Right lobe of liver (tissue), 4 donors: ENCODE data around the gene GALK1.

Source experiments
- POLR2A ChIP-seq: fragments of 450-650 bp; IDR thresholded peaks from one replicate; pipeline ENCODE4 v1.6.1; 2017; ENCODE audit warnings: antibody characterized with exemption, mild to moderate bottlenecking
- TF ChIP-seq, protein P1 (sequence below), 4 donors: fragments of 200-600 bp in 3 of 4; fragments of 450-650 bp in 1 of 4; IDR thresholded peaks; one replicate each; pipeline versions ENCODE4 v1.5.1 to v1.8.0; 2016 to 2022; ENCODE audit warnings: antibody characterized with exemption in 4 of 4, mild to moderate bottlenecking in 2 of 4
- donor health status: DM: no; HTN: no; CAD: no.
- donor health status: DM: no; HTN: no; CAD: no.
- donor health status: DM: no; HTN: yes; CAD: no.

- TF ChIP-seq, protein P1, sequence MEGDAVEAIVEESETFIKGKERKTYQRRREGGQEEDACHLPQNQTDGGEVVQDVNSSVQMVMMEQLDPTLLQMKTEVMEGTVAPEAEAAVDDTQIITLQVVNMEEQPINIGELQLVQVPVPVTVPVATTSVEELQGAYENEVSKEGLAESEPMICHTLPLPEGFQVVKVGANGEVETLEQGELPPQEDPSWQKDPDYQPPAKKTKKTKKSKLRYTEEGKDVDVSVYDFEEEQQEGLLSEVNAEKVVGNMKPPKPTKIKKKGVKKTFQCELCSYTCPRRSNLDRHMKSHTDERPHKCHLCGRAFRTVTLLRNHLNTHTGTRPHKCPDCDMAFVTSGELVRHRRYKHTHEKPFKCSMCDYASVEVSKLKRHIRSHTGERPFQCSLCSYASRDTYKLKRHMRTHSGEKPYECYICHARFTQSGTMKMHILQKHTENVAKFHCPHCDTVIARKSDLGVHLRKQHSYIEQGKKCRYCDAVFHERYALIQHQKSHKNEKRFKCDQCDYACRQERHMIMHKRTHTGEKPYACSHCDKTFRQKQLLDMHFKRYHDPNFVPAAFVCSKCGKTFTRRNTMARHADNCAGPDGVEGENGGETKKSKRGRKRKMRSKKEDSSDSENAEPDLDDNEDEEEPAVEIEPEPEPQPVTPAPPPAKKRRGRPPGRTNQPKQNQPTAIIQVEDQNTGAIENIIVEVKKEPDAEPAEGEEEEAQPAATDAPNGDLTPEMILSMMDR (IDR thresholded peaks at IDR 0.05), result no peak
- TF ChIP-seq POLR2A, result no peak
These were observed 2.9 kb upstream of the GALK1 start for GRCh38 chr17:75767881-75768280.
